Transverse colon (tissue), 4 donors: Measurements from ENCODE around the gene SLC6A16. TPM values are rescaled to one million over a fixed set of nuclear protein-coding genes. Genes with fewer than 3 reads are reported as not detected.

ENCODE experiments used
- DNase-seq: peaks from one replicate; pipeline ENCODE4 v3.0.0-alpha.2; 2019
- H3K27ac ChIP-seq, 4 donors: fragments of 200-600 bp; sonication (generic); 2 replicates each; pipeline ENCODE4 v1.5.1; 2016 to 2018; ENCODE audit warnings: inconsistent platforms in 4 of 4
- H3K27me3 ChIP-seq: fragments of 200-600 bp; sonication (generic); 2 replicates; pipeline ENCODE4 v1.5.1; 2017; ENCODE audit warnings: inconsistent platforms
- H3K36me3 ChIP-seq, 4 donors: fragments of 200-600 bp; sonication (generic); 2 replicates each; pipeline ENCODE4 v1.5.1; 2017 to 2019; ENCODE audit warnings: inconsistent platforms in 4 of 4
- H3K4me1 ChIP-seq, 4 donors: fragments of 200-600 bp; sonication (generic); 2 replicates each; pipeline ENCODE4 v1.5.1; 2017 to 2020; ENCODE audit warnings: inconsistent platforms in 4 of 4
- H3K4me3 ChIP-seq, 4 donors: fragments of 200-600 bp; sonication (generic); 1 replicate in 1 of 4; 2 replicates in 3 of 4; pipeline versions ENCODE4 v1.5.1 to v1.6.1; 2017 to 2019; ENCODE audit warnings: inconsistent platforms in 4 of 4
- H3K9me3 ChIP-seq, 2 donors: fragments of 200-600 bp; sonication (generic); 2 replicates each; pipeline ENCODE4 v1.5.1; 2017 to 2019; ENCODE audit warnings: inconsistent platforms in 2 of 2
- CTCF ChIP-seq, 5 experiments: fragments of 200-600 bp in 3 of 5; fragments of 450-650 bp in 2 of 5; sonication (generic) in 3 of 5; IDR thresholded peaks; 1 replicate in 2 of 5; 2 replicates in 3 of 5; pipeline ENCODE4 v1.5.1; 2016 to 2017; ENCODE audit warnings: antibody characterized with exemption in 5 of 5, inconsistent platforms in 3 of 5, mild to moderate bottlenecking in 2 of 5, moderate library complexity in 1 of 5
- EP300 ChIP-seq: sonication (generic); formaldehyde crosslinking; IDR thresholded peaks from one replicate; pipeline ENCODE4 v1.6.1; 2017; ENCODE audit warnings: antibody characterized with exemption, low read depth
- POLR2A ChIP-seq: fragments of 450-650 bp; IDR thresholded peaks from one replicate; pipeline ENCODE4 v1.6.1; 2016; ENCODE audit warnings: antibody characterized with exemption, mild to moderate bottlenecking, moderate library complexity
- POLR2AphosphoS5 ChIP-seq, 3 donors: sonication (generic); formaldehyde crosslinking; IDR thresholded peaks; one replicate each; pipeline ENCODE4 v1.6.1; 2016; ENCODE audit warnings: antibody characterized with exemption in 3 of 3
- WGBS, 2 donors: methylation state at CpG; one replicate each; pipeline ENCODE4 v1.1.5; 2018; ENCODE audit warnings: low coverage in 1 of 2; 5-methylcytosine and 5-hydroxymethylcytosine counted together
- in situ Hi-C, 4 donors: fragments of 200-750 bp; cut with MboI; loops; one replicate each; pipeline versions ENCODE4 v1.15.0 to v1.15.1; 2017; ENCODE audit warnings: low sequenced_read_pairs in 3 of 4, low pct_ligation_motif_present in 1 of 4, low pct_unique_long_range_greater_than_20kb in 1 of 4
- intact Hi-C: fragments of 100-400 bp; cut with DNase I; formaldehyde crosslinking; loops from one replicate; pipeline ENCODE4 v1.15.1; 2023; ENCODE audit warnings: low total_unique reads
- total RNA-seq, 4 donors: library from RNA; depleted of rRNA; stranded (reverse); fragments of >200 nt; gene quantifications; one replicate each; pipeline ENCODE4 v1.1.0, GENCODE V29; 2016

SLC6A16 gene
- total RNA-seq, 4 donors from 2014 or later: 0.40 to 0.75 (median 0.48) TPM; not detected in 1

- Histone ChIP-seq H3K36me3 (no peaks in the 10 kb centered on the region), H3K4me3 (no peak overlapping the region), H3K27ac (no peak overlapping the region), H3K27me3 (no peaks in the 10 kb centered on the region), H3K9me3 (no peaks in the 10 kb centered on the region), H3K4me1 (peaks cover 7 to 41% (median 24%) of the 10 kb centered on the region in 4 donors)
- intact Hi-C loops (no loop called here), in situ Hi-C loops (no loop called here)
- DNase-seq: no peak
- 68 to 82% methylated on average over 7 to 19 of the region's 19 CpGs for WGBS, 2 donors
- no peak for TF ChIP-seq EP300
- no peak for TF ChIP-seq POLR2A
- no peak for TF ChIP-seq POLR2AphosphoS5 (IDR thresholded peaks at IDR 0.05)
- TF ChIP-seq CTCF (IDR thresholded peaks at IDR 0.05): no peak
These were observed 12.5 kb upstream of the SLC6A16 start for GRCh38 chr19:49337267-49338022.

GRCh38 chr19:49336482-49337266 lies 11.7 kb upstream of the SLC6A16 start:
- Histone ChIP-seq H3K36me3 (no peaks in the 10 kb centered on the region), H3K4me3 (peak overlapping the region in 1 of 4 donors; percentile 46), H3K27ac (no peak overlapping the region), H3K4me1 (peaks cover 7 to 41% (median 24%) of the 10 kb centered on the region in 4 donors), H3K9me3 (no peaks in the 10 kb centered on the region), H3K27me3 (no peaks in the 10 kb centered on the region)
- intact Hi-C loops: no loop called here
- TF ChIP-seq CTCF (IDR thresholded peaks at IDR 0.05) (no peak), EP300 (no peak), POLR2A (no peak), POLR2AphosphoS5 (IDR thresholded peaks at IDR 0.05) (no peak)
- 68 to 85% methylated on average over 2 to 10 of the region's 10 CpGs for WGBS, 2 donors
- in situ Hi-C loops: no loop called here
- DNase-seq: no peak

- in situ Hi-C loops: no loop called here
- intact Hi-C loops: no loop called here
- H3K27me3 ChIP-seq: no peaks in the 10 kb centered on the region
- WGBS, 2 donors: 59 to 76% methylated on average over 6 to 14 of the region's 14 CpGs
- no peaks in the 10 kb centered on the region for H3K9me3 ChIP-seq
- no peak for DNase-seq
- TF ChIP-seq POLR2AphosphoS5 (IDR thresholded peaks at IDR 0.05) (no peak), POLR2A (no peak), CTCF (IDR thresholded peaks at IDR 0.05) (no peak), EP300 (no peak)
- H3K27ac ChIP-seq: peak overlapping the region; percentile 29 to 71 (median 43)
- peak overlapping the region in 3 of 4 donors; percentile 14 to 46 (median 21) for H3K4me3 ChIP-seq
- H3K36me3 ChIP-seq: no peaks in the 10 kb centered on the region
- peaks cover 7 to 39% (median 24%) of the 10 kb centered on the region in 4 donors for H3K4me1 ChIP-seq
These were observed 10.9 kb upstream of the SLC6A16 start for GRCh38 chr19:49335784-49336481.
